HUES64 (cell line): ENCODE results near the gene ZBTB12.

Experiments used
- H3K27ac ChIP-seq: 2 replicates; pipeline ENCODE4 v1.7.0; 2013; ENCODE audit warnings: low read depth, low read length, inconsistent platforms
- H3K27me3 ChIP-seq: 2 replicates; pipeline ENCODE4 v1.6.1; 2013; ENCODE audit warnings: mild to moderate bottlenecking, low read length; ENCODE audit not compliant: insufficient read depth
- H3K36me3 ChIP-seq: 2 replicates; pipeline ENCODE4 v1.6.1; 2013; ENCODE audit warnings: mild to moderate bottlenecking, low read length; ENCODE audit not compliant: insufficient read depth
- H3K4me1 ChIP-seq: 2 replicates; pipeline ENCODE4 v1.6.1; 2013; ENCODE audit warnings: mild to moderate bottlenecking, low read length, moderate library complexity; ENCODE audit not compliant: insufficient read depth
- H3K4me3 ChIP-seq: 2 replicates; pipeline ENCODE4 v1.5.1; 2013; ENCODE audit warnings: mild to moderate bottlenecking, low read length, moderate library complexity
- H3K9ac ChIP-seq: 2 replicates; pipeline ENCODE4 v1.6.1; 2013; ENCODE audit warnings: mild to moderate bottlenecking, low read depth, low read length
- H3K9me3 ChIP-seq: 2 replicates; pipeline ENCODE4 v1.6.1; 2013; ENCODE audit warnings: low read depth, low read length; ENCODE audit not compliant: insufficient read depth
- WGBS: fragments of 150-250, 120-280 bp; methylation state at CpG from one replicate; pipeline ENCODE4 v1.1.7; 2013; ENCODE audit warnings: missing lambda C conversion rate; 5-methylcytosine and 5-hydroxymethylcytosine counted together

ZBTB12 gene

DNA sequence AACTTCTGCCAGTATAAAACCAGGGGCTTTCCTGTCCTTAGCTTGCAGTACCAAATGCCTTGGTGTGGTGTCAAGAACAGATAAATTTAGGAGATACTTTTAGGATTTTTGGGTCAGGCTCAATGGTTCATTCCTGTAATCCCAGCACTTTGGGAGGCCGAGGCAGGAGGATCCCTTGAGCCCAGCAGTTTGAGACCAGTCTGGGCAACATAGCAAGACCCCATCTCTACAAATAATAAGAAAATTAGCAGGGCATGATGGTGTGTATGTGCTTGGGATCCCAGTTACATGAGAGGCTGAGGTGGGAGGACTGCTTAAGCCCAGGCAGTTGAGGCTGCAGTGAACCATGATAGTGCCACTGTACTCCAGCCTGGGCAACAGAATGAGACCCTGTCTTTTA, 3.2 kb upstream of the ZBTB12 start:
- WGBS: 100% methylated on average over 1 of the region's 1 CpG
- no peak overlapping the region for H3K4me3 ChIP-seq
- peaks cover 13% of the 10 kb centered on the region for H3K4me1 ChIP-seq
- 0 out of 2 replicates have a peak, but pooled peaks cover under 1% of the 10 kb centered on the region for H3K36me3 ChIP-seq
- H3K27ac ChIP-seq: no peak overlapping the region
- no peak overlapping the region for H3K9ac ChIP-seq
- no peaks in the 10 kb centered on the region for H3K9me3 ChIP-seq
- no peaks in the 10 kb centered on the region for H3K27me3 ChIP-seq

DNA sequence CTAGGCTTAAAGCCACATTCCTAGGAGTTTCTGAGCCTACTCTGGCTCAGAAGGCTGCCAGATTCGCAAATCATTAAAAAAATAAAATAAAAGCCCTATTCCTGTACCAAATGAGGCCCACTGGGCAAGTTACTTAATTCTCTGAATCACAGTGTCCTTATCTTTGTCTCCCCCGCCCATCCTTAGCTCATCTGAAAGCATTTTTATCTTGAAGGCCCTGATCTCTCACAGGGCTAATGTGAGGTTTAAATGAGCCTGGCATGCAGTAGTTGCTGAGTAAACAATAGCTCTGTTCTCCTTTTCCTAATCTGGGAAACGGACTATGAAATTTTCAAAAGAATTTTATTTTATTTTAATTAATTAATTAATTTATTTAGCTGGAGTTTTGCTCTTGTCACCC, 2.1 kb upstream of the ZBTB12 start:
- H3K4me1 ChIP-seq: peaks cover 13% of the 10 kb centered on the region
- no peak overlapping the region for H3K27ac ChIP-seq
- H3K9me3 ChIP-seq: no peaks in the 10 kb centered on the region
- no peak overlapping the region for H3K4me3 ChIP-seq
- peaks cover 9% of the 10 kb centered on the region; the same call in 1 of the 2 replicates for H3K36me3 ChIP-seq
- WGBS: 96% methylated on average over 2 of the region's 3 CpGs
- no peaks in the 10 kb centered on the region for H3K27me3 ChIP-seq
- H3K9ac ChIP-seq: no peak overlapping the region

DNA sequence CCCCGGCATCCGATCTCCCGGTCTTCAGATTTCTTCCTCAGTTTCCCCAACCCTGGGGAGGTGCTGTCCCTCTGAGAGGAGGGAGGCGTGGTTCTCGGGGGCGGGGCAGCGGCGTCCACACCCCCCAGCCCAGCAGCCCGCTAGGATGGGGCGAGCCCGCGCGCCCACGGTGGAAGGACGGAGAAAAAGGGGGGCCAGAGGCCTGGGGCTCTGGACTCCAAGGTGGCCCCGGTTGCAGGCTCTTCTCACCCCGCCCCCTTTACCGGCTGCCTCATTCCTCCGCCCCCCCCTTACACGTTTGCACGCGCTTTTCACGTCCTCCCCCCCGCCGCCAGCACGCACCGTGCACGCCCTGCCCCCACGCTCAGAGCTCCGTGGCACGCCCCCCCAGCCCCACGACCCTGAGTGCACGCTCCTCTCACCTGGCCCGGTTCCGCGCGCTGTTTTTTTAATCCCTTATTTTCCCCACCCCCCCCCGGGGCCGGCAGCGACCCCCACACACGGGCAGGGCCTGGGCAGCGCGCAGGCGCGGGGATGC, 402 bp downstream of the ZBTB12 start:
- no peaks in the 10 kb centered on the region for H3K9me3 ChIP-seq
- H3K4me1 ChIP-seq: peaks cover 14% of the 10 kb centered on the region
- peak overlapping the region; percentile 82 for H3K27ac ChIP-seq
- H3K4me3 ChIP-seq: peak overlapping the region; percentile 74
- H3K9ac ChIP-seq: peak overlapping the region; percentile 81
- peaks cover 11% of the 10 kb centered on the region; the same call in 1 of the 2 replicates for H3K36me3 ChIP-seq
- H3K27me3 ChIP-seq: no peaks in the 10 kb centered on the region
- 5% methylated on average over 34 of the region's 45 CpGs for WGBS

- WGBS: 71% methylated on average over 29 of the region's 29 CpGs
- peak overlapping the region; percentile 81 for H3K9ac ChIP-seq
- H3K27me3 ChIP-seq: no peaks in the 10 kb centered on the region
- H3K36me3 ChIP-seq: peaks cover 16% of the 10 kb centered on the region
- H3K4me3 ChIP-seq: peak overlapping the region; percentile 74
- no peaks in the 10 kb centered on the region for H3K9me3 ChIP-seq
- H3K27ac ChIP-seq: peak overlapping the region; percentile 82
- H3K4me1 ChIP-seq: peaks cover 12% of the 10 kb centered on the region
These were observed 920 bp downstream of the ZBTB12 start for GRCh38 chr6:31900917-31901414.

DNA sequence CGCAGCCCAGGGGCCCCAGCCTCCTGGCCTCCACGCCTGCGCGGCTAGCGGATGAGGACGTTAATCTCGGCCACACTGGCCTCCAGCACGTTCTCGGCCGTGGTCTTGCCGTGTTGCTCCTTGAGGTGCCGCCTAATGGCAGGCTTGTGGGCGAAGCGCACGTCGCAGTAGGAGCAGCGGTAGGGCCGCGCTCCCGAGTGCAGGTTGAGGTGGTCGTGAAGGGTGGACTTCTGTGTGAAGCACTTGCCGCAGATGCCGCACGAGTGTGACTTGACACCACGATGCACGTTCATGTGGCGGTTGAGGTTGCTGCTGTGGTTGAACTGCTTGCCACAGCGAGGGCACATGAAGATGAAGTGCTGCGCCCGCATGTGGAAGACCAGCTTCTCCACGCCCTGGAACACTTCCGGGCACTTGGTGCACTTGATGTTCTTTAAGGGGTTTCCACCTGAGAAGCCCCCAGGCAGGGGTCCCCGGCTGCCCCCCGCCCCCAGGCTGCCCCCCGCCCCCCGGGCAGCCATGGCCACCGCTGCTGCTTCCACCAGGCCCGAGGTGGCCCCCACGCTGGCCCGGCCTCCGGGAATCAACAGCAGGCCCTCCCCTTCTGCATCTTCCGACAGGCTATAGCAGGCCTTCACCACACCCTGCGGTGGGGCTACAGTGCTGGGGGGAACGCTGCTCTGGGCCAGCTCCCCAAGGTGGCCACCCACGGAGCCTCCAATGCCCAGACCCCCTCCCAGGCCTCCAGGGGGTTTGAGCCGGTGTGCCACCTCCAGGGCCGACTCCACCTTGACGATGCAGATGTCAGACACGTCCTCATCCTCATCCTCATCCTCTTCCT, 1.8 kb downstream of the ZBTB12 start:
- Histone ChIP-seq H3K36me3 (peaks cover 25% of the 10 kb centered on the region), H3K9me3 (no peaks in the 10 kb centered on the region), H3K4me3 (no peak overlapping the region), H3K9ac (no peak overlapping the region), H3K27me3 (no peaks in the 10 kb centered on the region), H3K4me1 (peaks cover 9% of the 10 kb centered on the region), H3K27ac (no peak overlapping the region)
- 94% methylated on average over 49 of the region's 49 CpGs for WGBS

DNA sequence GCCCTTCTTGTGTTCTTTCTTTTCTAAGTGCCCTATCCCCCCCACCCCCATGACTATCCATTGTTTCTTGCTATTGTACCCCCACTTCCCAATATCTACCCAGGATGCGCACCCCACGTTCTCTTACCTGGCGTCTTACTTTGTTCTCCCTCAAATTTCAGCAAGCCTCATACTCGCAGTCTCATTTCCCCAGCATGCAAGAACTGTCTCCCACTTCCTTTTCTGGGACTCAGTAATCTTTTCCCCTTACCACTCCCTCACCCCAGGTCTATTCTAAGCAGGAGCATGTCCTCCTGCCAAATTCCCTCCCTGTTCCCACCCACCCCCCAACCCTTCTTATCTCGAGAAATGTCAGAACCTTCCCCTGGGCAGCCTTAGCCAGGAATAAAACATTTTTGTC, 2.7 kb downstream of the ZBTB12 start:
- Histone ChIP-seq H3K4me1 (peaks cover 9% of the 10 kb centered on the region), H3K27ac (no peak overlapping the region), H3K4me3 (no peak overlapping the region), H3K36me3 (peaks cover 33% of the 10 kb centered on the region), H3K27me3 (no peaks in the 10 kb centered on the region), H3K9me3 (no peaks in the 10 kb centered on the region), H3K9ac (no peak overlapping the region)
- 90% methylated on average over 5 of the region's 5 CpGs for WGBS

DNA sequence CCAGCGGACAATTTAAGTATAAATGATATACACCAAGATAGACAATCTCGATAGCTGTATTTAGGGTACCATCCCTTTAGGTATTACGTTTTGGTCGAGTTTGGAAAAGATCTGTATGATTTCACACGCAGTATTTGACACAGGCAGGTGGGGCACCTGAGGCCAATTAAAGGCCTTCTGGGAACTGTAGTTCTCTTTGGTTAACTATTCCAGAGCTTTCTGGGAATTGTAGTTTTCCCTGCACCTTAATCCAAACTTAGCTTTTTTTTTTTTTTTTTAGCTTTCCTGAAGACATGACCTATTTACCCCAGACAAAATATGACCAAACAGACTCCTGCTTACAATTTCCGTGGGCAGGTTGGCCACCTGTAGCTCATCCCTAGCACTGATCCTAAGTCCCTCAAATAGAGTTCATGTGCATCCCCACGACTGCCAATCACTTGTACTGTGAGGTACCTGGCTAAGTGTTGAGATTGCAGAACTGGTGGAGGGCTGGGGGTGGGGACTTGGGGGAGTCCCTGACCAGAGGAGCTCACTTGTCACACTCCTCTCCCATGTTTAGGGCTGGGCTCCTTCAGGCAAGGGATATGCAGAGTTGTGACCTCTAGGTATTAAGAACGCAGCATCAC, 3.4 kb downstream of the ZBTB12 start:
- H3K4me3 ChIP-seq: peak overlapping the region; percentile 90
- no peaks in the 10 kb centered on the region for H3K9me3 ChIP-seq
- WGBS: 20% methylated on average over 8 of the region's 8 CpGs
- H3K27me3 ChIP-seq: no peaks in the 10 kb centered on the region
- peaks cover 41% of the 10 kb centered on the region for H3K36me3 ChIP-seq
- peaks cover 9% of the 10 kb centered on the region for H3K4me1 ChIP-seq
- H3K27ac ChIP-seq: no peak overlapping the region
- H3K9ac ChIP-seq: peak overlapping the region; percentile 87

DNA sequence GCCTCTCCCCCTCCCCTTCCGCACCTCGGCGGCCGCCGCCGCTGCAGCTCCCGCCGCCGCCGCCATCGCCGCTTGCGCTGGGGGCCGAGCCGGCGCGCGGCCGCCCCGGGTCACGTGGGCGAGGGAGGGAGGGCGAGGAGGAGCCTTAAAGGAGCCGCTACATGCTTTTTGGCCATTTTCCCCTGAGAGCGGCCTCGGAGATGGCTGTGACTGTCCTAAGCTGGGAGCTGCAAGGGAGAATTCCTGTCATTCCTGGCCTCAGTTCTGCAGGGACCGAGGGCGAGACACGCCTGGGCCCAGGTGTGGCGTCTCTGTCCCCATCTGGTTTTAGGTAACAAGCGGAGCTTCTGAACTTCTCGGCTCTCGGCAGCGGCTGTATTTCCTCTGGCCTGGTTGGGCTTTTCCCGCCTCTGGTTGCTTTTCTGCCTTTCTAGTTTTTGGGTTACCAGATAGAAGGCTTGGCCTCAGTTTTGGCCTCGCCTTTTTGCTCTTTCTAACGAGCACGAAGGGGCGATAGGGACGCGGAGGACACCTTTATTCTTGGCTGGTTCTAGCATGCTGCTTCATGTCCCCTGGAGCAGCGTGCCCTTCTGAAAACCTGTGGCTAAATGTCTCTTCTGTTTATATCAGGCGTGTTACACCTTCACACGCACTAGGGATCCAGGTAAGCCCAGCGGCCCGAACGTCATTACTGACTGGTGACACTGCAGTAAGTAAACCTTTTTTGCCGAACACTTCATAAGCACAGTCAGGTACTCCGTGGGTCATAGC, 4.1 kb downstream of the ZBTB12 start, which contains the start of gene EHMT2:
Gene EHMT2, minus strand, starts transcription at position 87 of the 771 bp plus-strand sequence. Its CDS starts 21 bp downstream, at position 66.
- H3K27ac ChIP-seq: peak within 1 kb of the TSS; percentile 70; the same call in 1 of the 2 replicates
- H3K9me3 ChIP-seq: no peaks in the 10 kb centered on the region
- H3K36me3 ChIP-seq: peaks cover 48% of the 10 kb centered on the region
- H3K4me3 ChIP-seq: peak within 1 kb of the TSS; percentile 90
- H3K27me3 ChIP-seq: no peaks in the 10 kb centered on the region
- peak within 1 kb of the TSS; percentile 87 for H3K9ac ChIP-seq
- WGBS: under 1% methylated on average over 49 of the region's 49 CpGs
- peaks cover 9% of the 10 kb centered on the region for H3K4me1 ChIP-seq

DNA sequence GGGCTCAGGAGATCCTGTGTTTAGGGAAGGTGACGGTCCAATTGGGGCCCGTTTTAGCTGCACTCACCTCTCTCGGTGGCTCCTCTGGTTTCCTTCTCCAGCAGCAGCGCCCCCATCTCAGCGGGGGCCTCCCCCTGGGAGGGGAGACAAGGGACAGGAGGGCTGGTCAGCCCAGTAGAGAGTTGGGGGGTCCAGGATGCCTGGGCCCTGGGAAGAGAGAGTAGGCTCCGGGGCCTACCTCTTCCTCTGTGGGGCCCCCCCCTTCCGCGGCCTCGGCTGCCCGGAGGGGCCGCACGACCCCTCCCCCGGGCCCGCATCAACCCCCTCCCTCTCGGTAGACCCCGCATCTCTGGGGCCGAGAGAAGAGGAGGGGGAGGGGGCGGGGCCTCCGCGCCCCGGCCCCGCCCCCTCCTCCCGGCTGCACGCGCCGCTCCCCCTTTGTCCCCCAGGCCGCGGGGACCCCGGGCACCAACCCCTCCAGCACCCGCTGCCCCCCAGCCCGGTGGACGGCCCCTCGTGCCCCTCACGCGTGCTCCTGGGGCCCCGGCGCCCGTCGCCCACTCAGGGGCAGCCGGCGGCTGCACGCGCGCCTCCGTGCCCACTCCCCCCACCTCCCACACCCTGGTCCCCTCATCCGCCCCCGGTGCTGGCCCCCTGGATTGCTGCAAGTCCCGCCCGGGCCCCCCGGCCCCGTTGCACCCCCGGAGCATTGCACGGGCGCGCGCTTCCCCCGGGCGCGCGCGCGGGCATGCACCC, 4.9 kb downstream of the ZBTB12 start:
- no peaks in the 10 kb centered on the region for H3K9me3 ChIP-seq
- peak overlapping the region; percentile 87 for H3K9ac ChIP-seq
- peaks cover 55% of the 10 kb centered on the region for H3K36me3 ChIP-seq
- H3K4me1 ChIP-seq: peaks cover 4% of the 10 kb centered on the region; the same call in 1 of the 2 replicates
- H3K4me3 ChIP-seq: peak overlapping the region; percentile 90
- 2% methylated on average over 46 of the region's 62 CpGs for WGBS
- H3K27ac ChIP-seq: peak overlapping the region; percentile 68; the same call in 1 of the 2 replicates
- no peaks in the 10 kb centered on the region for H3K27me3 ChIP-seq

DNA sequence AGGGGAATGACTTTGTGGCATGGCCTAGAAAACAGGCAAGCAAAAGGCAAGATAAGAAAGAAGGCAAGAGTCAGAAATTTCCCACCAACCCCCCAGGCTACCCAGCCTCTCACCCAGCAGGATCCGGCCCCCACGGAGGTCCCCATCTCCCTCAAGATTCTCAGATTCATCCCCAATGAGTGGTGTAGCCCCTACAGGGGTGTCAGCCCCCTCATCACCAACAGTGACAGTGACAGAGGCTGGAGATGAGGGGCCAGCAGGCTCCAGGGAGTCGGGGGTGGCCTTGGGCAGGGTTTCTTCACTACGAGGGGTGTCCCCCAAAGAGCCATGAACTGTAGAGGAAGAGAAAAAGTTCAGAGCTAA, 5.4 kb downstream of the ZBTB12 start:
- no peaks in the 10 kb centered on the region for H3K9me3 ChIP-seq
- 58% methylated on average over 4 of the region's 4 CpGs for WGBS
- no peaks in the 10 kb centered on the region for H3K27me3 ChIP-seq
- H3K36me3 ChIP-seq: peaks cover 61% of the 10 kb centered on the region
- H3K4me1 ChIP-seq: peaks cover 4% of the 10 kb centered on the region; the same call in 1 of the 2 replicates
- peak overlapping the region; percentile 90 for H3K4me3 ChIP-seq
- H3K27ac ChIP-seq: no peak overlapping the region
- peak overlapping the region; percentile 72 for H3K9ac ChIP-seq
